GM21786 (cell line): ENCODE measurements around the gene LRFN3.
"Not testable (repeated sequence)": the region's sequence is repeated elsewhere in the genome, so short reads cannot be mapped to it uniquely, and the experiment has no call there.

ENCODE experiments used
- ATAC-seq: cut with Tn5 transposase; IDR thresholded peaks from one replicate; pipeline ENCODE4 v1.9.1; 2021; ENCODE audit not compliant: unreplicated experiment

Gene LRFN3, protein sequence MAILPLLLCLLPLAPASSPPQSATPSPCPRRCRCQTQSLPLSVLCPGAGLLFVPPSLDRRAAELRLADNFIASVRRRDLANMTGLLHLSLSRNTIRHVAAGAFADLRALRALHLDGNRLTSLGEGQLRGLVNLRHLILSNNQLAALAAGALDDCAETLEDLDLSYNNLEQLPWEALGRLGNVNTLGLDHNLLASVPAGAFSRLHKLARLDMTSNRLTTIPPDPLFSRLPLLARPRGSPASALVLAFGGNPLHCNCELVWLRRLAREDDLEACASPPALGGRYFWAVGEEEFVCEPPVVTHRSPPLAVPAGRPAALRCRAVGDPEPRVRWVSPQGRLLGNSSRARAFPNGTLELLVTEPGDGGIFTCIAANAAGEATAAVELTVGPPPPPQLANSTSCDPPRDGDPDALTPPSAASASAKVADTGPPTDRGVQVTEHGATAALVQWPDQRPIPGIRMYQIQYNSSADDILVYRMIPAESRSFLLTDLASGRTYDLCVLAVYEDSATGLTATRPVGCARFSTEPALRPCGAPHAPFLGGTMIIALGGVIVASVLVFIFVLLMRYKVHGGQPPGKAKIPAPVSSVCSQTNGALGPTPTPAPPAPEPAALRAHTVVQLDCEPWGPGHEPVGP

GRCh38 chr19:35935911-35936737 is at the start of gene LRFN3:
Gene LRFN3 (plus strand): TSS chr19:35936374. CDS start chr19:35939426, 3,052 bp downstream.
- ATAC-seq = no peak

DNA sequence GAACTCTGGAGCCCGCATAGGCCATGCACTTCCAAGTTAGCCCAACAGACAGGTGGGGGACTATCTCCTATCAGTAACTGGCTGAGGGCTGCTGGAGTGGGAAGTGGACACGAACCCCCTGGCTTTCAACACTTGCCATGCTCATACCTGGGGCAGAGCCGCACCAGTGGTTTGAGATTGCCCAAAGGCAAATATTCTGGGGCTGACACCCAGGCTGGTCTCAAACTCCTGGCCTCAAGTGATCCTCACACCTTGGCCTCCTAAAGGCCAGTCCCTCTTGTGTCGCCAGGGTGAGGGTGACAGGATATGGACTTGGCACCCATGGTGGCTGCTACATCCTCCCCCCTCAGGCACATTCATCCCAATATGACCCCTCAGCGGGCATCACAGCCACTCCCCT is 49.0 kb upstream of the LRFN3 start:
- no peak for ATAC-seq

GRCh38 chr19:35888398-35888797 is 47.8 kb upstream of the LRFN3 start:
- ATAC-seq = no peak

GRCh38 chr19:35889370-35890112 is 46.6 kb upstream of the LRFN3 start:
- ATAC-seq = no peak

- no peak for ATAC-seq
Measured at GRCh38 chr19:35890113-35890650, 46.0 kb upstream of the LRFN3 start.

GRCh38 chr19:35891819-35892218 is 44.4 kb upstream of the LRFN3 start:
- ATAC-seq = not testable (repeated sequence)

DNA sequence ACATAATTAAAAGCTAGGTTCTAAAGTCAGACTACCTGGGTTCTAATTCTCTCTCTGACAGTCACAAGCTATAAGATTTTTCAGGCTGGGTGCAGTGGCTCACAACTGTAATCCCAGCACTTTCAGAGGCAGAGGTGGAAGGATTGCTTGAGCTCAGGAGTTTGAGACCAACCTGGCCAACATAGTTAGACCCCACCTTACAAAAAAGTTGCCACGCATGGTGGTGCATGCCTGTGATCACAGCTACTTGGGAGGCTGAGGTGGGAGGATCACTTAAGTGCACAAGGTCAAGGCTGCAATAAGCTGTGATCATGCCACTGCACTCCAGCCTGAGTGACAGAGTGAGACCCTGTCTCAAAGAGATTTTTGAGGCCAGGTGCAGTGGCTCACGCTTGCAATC is 41.8 kb upstream of the LRFN3 start:
- ATAC-seq = no peak

- ATAC-seq = no peak
Measured at GRCh38 chr19:35895911-35896642, 40.1 kb upstream of the LRFN3 start.

DNA sequence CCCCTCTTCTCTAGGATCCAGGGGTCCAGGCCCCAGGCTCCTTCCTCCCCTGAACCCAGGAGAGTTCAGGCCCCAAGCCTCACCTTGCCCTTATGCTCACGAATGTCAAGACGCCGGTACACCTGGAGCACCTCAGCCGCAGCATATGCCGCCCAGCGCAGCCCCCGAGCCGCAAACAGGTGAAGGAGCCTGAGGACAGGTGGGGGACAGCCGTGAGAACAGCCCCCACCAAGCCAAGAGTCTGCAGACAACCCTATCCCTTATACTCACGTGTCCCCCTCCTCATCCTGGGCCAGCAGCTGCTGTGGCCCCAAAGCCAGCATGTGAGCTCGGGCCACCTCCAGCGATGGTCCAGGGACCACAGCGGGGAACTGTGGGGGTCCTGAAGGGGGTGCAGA is 39.5 kb upstream of the LRFN3 start:
- no peak for ATAC-seq

DNA sequence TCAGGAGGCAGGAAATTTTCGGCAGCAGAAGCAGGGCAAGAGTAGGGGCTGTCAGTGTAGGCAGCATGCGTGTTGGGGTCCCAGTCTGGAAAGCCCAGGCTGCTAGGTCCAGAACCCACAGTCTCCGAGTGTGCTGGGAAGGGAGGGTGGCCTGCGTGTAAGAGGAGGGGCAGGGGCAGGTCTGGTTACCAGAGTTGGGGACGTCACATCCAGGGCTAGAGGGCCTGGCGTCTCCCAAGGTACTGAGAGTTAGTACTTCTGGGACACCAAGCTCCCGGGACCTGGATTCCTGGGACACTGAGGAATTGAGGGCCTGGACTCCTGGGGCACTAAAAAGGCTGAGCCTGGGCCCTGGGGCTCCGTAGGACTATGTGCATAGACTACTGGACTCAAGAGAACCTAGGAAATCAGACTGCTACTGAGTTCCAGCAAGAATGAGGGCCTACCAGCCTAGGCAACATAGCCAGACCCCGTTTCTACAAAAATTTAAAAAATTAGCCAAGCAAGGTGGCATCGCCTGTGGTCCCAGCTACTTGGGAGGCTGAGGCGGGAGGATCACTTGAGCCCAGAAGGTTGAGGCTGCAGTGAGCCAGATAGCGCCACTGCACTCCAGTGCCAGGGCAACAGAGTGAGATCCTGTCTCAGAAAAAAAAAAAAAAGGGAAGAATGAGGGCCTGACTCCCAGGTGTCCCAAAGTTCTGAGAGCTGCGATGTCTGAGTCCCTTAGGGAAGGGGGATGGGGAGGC is 38.3 kb upstream of the LRFN3 start:
- ATAC-seq = no peak

GRCh38 chr19:35898499-35898809 is 37.7 kb upstream of the LRFN3 start:
- ATAC-seq = no peak

DNA sequence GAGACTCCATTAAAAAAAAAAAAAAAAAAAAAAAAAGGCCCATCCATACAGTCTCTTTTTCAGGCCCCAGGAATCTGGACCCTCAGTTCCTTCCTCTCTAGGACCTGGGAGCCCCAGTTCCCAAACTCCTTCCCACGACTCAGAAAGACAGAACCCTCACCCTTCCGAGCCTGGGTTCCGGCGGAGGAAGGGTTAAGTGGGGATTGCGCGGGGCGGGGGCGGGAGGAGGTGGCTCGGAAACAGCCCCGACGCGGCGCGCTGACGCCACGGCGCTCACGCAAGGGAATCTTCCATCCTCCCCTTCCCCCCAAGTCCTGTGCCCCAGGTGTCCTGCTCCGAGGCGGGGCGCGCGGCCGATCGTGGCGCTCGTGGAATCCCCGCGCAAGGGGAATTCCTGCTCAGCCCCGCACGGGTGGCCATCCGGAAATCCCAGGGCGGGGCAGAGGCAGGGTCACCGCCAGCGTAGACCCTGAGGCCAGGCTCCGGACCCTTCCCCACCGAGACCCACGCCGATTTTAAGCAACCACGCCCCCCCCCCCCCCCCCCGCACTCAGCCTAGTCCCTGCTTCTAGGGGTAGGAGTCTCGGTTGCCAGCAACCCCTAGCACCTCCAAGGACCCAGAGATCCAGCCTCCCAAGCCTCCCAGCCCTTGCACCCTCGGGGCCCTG is 36.5 kb upstream of the LRFN3 start:
- ATAC-seq = no peak

- no peak for ATAC-seq
Measured at GRCh38 chr19:35901055-35901644, 35.0 kb upstream of the LRFN3 start.

GRCh38 chr19:35901854-35902661 is 34.1 kb upstream of the LRFN3 start, which contains the start of gene HCST:
Gene HCST (plus strand): TSS chr19:35902529. CDS start chr19:35902594, 65 bp downstream.
- ATAC-seq = no peak

GRCh38 chr19:35902870-35903475 is 33.2 kb upstream of the LRFN3 start:
- no peak for ATAC-seq

GRCh38 chr19:35903550-35904179 is 32.5 kb upstream of the LRFN3 start:
- ATAC-seq = peak; percentile 47
